Natural killer cell (primary cell): ENCODE measurements around the gene CCND3. TPM values are rescaled to one million over a fixed set of nuclear protein-coding genes. Genes with fewer than 3 reads are reported as not detected.

Source experiments
- ATAC-seq, 3 donors: fragments of 150-1000 bp in 2 of 3; fragments of 200-7000 bp in 1 of 3; cut with Tn5 transposase; 1 replicate in 1 of 3; 2 replicates in 2 of 3; pipeline ENCODE4 v1.10.0; 2021; ENCODE audit warnings: mild to moderate bottlenecking in 2 of 3, moderate library complexity in 2 of 3
- DNase-seq, 2 donors: peaks; one replicate each; pipeline versions ENCODE4 v3.0.0 to v3.0.0-alpha.2; 2013 to 2021; ENCODE audit warnings: mixed read lengths in 1 of 2
- H3K27ac ChIP-seq: one replicate; pipeline ENCODE4 v1.5.1; 2013; ENCODE audit warnings: mild to moderate bottlenecking, low read length
- H3K27me3 ChIP-seq: one replicate; pipeline ENCODE4 v1.6.1; 2013; ENCODE audit warnings: low read length; ENCODE audit not compliant: control insufficient read depth, insufficient read depth
- H3K36me3 ChIP-seq: one replicate; pipeline ENCODE4 v1.6.1; 2013; ENCODE audit warnings: low read length; ENCODE audit not compliant: control insufficient read depth, insufficient read depth
- H3K4me1 ChIP-seq: one replicate; pipeline ENCODE4 v1.6.1; 2013; ENCODE audit warnings: low read length; ENCODE audit not compliant: control insufficient read depth, insufficient read depth
- H3K4me3 ChIP-seq: one replicate; pipeline ENCODE4 v1.5.1; 2013; ENCODE audit warnings: low read length
- H3K9me3 ChIP-seq: one replicate; pipeline ENCODE4 v1.6.1; 2013; ENCODE audit warnings: low read length; ENCODE audit not compliant: control insufficient read depth, insufficient read depth
- H3K27ac Mint-ChIP-seq, 2 donors: one replicate each; pipeline ENCODE4 v1.8.0; 2022; ENCODE audit warnings: mild to moderate bottlenecking in 2 of 2, mixed read lengths in 2 of 2, moderate library complexity in 1 of 2
- H3K27me3 Mint-ChIP-seq, 2 donors: one replicate each; pipeline ENCODE4 v1.8.0; 2022; ENCODE audit warnings: low read depth in 2 of 2, mixed read lengths in 2 of 2
- H3K36me3 Mint-ChIP-seq: one replicate; pipeline ENCODE4 v1.8.0; 2022; ENCODE audit warnings: mixed read lengths
- H3K4me1 Mint-ChIP-seq, 2 donors: one replicate each; pipeline ENCODE4 v1.8.0; 2022; ENCODE audit warnings: mixed read lengths in 2 of 2
- H3K4me3 Mint-ChIP-seq: one replicate; pipeline ENCODE4 v1.8.0; 2022; ENCODE audit warnings: mild to moderate bottlenecking, moderate library complexity, mixed read lengths
- H3K9me3 Mint-ChIP-seq, 2 donors: one replicate each; pipeline ENCODE4 v1.8.0; 2022; ENCODE audit warnings: mixed read lengths in 2 of 2
- WGBS: methylation state at CpG from one replicate; pipeline ENCODE4 v1.1.7; 2013; ENCODE audit warnings: missing lambda C conversion rate; ENCODE audit not compliant: insufficient coverage; 5-methylcytosine and 5-hydroxymethylcytosine counted together
- intact Hi-C: fragments of 100-400 bp; cut with micrococcal nuclease; formaldehyde crosslinking; loops from one replicate; pipeline ENCODE4 v1.14.2; 2022
- total RNA-seq, 4 donors: library from RNA; stranded (reverse); fragments of 120-200 nt in 1 of 4; gene quantifications; one replicate each; pipeline versions ENCODE4 v1.2.3 to v1.2.4, GENCODE V29; 2013 to 2022
- TF ChIP-seq, protein P1 (sequence below): fragments of 200-600 bp; IDR thresholded peaks from one replicate; pipeline ENCODE4 v1.8.0; 2022; ENCODE audit warnings: antibody characterized with exemption

CCND3 gene
- total RNA-seq, 3 donors from 2014 or later (not counting 1 experiment from before 2014, with no cell fraction given): 409 to 438 (median 438) TPM

DNA sequence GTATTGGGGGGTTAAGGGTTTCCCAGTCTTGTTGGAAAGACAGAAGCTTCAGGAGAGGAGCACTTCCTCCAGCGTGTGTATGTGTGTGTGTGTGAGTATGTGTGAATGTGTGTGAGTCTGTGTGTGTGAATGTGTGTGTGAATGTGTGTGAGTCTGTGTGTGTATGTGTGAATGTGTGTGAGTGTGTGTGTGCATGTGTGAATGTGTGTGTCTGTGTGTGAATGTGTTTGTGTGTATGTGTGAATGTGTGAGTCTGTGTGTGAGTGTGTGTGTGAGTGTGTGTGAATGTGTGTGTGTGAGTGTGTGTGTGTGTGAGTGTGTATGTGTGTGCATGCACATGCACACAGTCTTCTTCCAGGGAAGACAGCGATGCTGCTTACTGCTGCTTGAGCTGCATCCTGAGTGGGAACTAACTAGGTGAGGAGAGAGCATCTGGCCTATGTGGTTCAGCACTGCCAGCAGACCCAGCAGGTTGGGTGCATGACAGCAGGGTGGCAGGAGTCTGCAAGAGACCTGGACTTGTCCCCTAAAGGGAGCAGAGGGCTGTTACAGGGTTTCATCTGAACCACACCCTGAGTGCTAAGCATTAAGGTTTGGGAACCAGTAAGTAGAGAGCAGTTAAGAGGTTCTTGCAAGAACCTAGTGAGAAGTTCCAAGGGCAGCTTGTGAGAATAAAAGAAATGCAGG lies 22.7 kb upstream of the CCND3 start:
- Histone ChIP-seq H3K9me3 (no peaks in the 10 kb centered on the region), H3K4me1 (peaks cover 66% of the 10 kb centered on the region), H3K27me3 (no peaks in the 10 kb centered on the region), H3K4me3 (no peak overlapping the region), H3K27ac (no peak overlapping the region), H3K36me3 (peaks cover 17% of the 10 kb centered on the region)
- Mint-ChIP-seq H3K4me3 (no peak overlapping the region), H3K4me1 (peaks cover 70 to 79% of the 10 kb centered on the region in 2 donors), H3K9me3 (no peaks in the 10 kb centered on the region), H3K27me3 (no peaks in the 10 kb centered on the region), H3K27ac (peak overlapping the region; percentile 1 to 39), H3K36me3 (no peaks in the 10 kb centered on the region)
- TF ChIP-seq, protein P1, sequence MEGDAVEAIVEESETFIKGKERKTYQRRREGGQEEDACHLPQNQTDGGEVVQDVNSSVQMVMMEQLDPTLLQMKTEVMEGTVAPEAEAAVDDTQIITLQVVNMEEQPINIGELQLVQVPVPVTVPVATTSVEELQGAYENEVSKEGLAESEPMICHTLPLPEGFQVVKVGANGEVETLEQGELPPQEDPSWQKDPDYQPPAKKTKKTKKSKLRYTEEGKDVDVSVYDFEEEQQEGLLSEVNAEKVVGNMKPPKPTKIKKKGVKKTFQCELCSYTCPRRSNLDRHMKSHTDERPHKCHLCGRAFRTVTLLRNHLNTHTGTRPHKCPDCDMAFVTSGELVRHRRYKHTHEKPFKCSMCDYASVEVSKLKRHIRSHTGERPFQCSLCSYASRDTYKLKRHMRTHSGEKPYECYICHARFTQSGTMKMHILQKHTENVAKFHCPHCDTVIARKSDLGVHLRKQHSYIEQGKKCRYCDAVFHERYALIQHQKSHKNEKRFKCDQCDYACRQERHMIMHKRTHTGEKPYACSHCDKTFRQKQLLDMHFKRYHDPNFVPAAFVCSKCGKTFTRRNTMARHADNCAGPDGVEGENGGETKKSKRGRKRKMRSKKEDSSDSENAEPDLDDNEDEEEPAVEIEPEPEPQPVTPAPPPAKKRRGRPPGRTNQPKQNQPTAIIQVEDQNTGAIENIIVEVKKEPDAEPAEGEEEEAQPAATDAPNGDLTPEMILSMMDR: no peak
- WGBS: 76% methylated on average over 2 of the region's 2 CpGs
- DNase-seq (no peak), ATAC-seq (peak in 2 of 3 donors; percentile 30 to 40)
- intact Hi-C loops: no loop called here

DNA sequence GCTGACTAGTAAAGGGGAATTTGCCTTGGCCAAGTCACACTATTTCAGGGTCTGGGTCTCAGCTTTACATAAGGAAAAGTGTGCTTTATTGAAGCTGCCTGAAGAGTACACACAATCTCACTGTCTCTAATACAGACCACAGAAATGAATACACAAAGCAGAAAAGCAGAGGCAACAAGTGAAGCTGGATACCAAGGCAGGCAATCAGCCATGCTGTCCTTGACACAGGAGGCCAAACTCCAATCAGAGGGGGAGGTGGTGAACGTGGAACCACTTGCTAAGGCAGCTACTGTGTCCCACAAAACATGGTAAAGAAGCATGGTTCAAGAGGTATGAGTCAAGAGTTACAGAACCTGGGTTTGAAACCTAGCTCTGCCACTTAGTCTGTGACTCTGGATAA lies 21.8 kb upstream of the CCND3 start:
- peaks cover 17% of the 10 kb centered on the region for H3K36me3 ChIP-seq
- DNase-seq (no peak), ATAC-seq (no peak)
- H3K4me1 ChIP-seq: peaks cover 68% of the 10 kb centered on the region
- TF ChIP-seq, protein P1: no peak
- no peaks in the 10 kb centered on the region for H3K9me3 ChIP-seq
- Mint-ChIP-seq H3K4me3 (peak overlapping the region; percentile 11), H3K9me3 (no peaks in the 10 kb centered on the region), H3K27me3 (no peaks in the 10 kb centered on the region), H3K27ac (peak overlapping the region; percentile 1 to 39), H3K36me3 (no peaks in the 10 kb centered on the region), H3K4me1 (peaks cover 75 to 83% of the 10 kb centered on the region in 2 donors)
- 67% methylated on average over 1 of the region's 1 CpG for WGBS
- no peaks in the 10 kb centered on the region for H3K27me3 ChIP-seq
- no peak overlapping the region for H3K4me3 ChIP-seq
- intact Hi-C loops: no loop called here
- peak overlapping the region; percentile 15 for H3K27ac ChIP-seq

DNA sequence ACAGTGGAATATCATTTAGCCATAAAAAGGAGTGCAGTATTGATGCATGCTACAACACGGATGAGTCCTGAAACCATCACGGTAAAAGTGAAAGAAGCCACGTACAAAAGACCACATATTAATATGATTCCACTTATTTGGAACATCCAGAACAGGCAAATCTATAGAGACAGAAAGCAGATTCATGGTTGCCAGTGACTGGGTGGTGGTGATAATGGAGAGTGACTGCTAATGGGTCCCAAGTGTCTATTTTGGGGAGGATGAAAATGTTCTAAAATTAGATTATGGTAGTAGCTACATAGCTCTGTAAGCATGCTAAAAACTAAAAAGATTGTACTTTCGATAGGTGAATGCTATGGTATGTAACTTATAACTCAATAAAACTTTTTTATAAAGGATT lies 18.4 kb upstream of the CCND3 start:
- Mint-ChIP-seq H3K36me3 (no peaks in the 10 kb centered on the region), H3K4me1 (peaks cover 64 to 74% of the 10 kb centered on the region in 2 donors)

More for the DNA sequence above, 18.4 kb upstream of the CCND3 start:
- ATAC-seq: no peak
- no peak for DNase-seq
- Mint-ChIP-seq H3K9me3 (no peaks in the 10 kb centered on the region), H3K4me3 (peak overlapping the region; percentile 59), H3K27me3 (no peaks in the 10 kb centered on the region), H3K27ac (peak overlapping the region; percentile 75 to 87)
- Histone ChIP-seq H3K4me3 (no peak overlapping the region), H3K9me3 (no peaks in the 10 kb centered on the region), H3K27ac (no peak overlapping the region), H3K4me1 (peaks cover 59% of the 10 kb centered on the region), H3K36me3 (peaks cover 9% of the 10 kb centered on the region), H3K27me3 (no peaks in the 10 kb centered on the region)
- intact Hi-C loops: no loop called here
- TF ChIP-seq, protein P1: no peak
- WGBS: 40% methylated on average over 3 of the region's 4 CpGs
